ENCODE data around the gene RANBP3.

Gene RANBP3

GRCh38 chr19:5994405-5995165 lies 16.6 kb upstream of the RANBP3 start:
- WGBS, 2 experiments (ENCODE audit: insufficient coverage in 2 of 2) = 92 to 96% methylated on average over 24 to 26 of the region's 29 CpGs
- H3K4me3 ChIP-seq (ENCODE audit: extremely low read depth, insufficient read depth, low read length, poor library complexity, severe bottlenecking) = no peak overlapping the region
- no peaks in the 10 kb centered on the region for H3K9me3 ChIP-seq (ENCODE audit: control insufficient read depth, low read length)
- peaks cover 3% of the 10 kb centered on the region for H3K4me1 ChIP-seq (ENCODE audit: control insufficient read depth, insufficient read depth, low read length, poor library complexity, severe bottlenecking)
- no peak overlapping the region for H3K27ac ChIP-seq (ENCODE audit: low read depth, low read length, severe bottlenecking)
- no peaks in the 10 kb centered on the region for H3K36me3 ChIP-seq (ENCODE audit: control insufficient read depth, insufficient read depth, low read length)

GRCh38 chr19:5993648-5994358 lies 15.9 kb upstream of the RANBP3 start:
- no peak overlapping the region for H3K4me3 ChIP-seq (ENCODE audit: extremely low read depth, insufficient read depth, low read length, poor library complexity, severe bottlenecking)
- no peaks in the 10 kb centered on the region for H3K9me3 ChIP-seq (ENCODE audit: control insufficient read depth, low read length)
- no peak overlapping the region for H3K27ac ChIP-seq (ENCODE audit: low read depth, low read length, severe bottlenecking)
- H3K4me1 ChIP-seq (ENCODE audit: control insufficient read depth, insufficient read depth, low read length, poor library complexity, severe bottlenecking) = peaks cover 8% of the 10 kb centered on the region
- no peaks in the 10 kb centered on the region for H3K36me3 ChIP-seq (ENCODE audit: control insufficient read depth, insufficient read depth, low read length)
- 89 to 90% methylated on average over 26 to 29 of the region's 30 CpGs for WGBS, 2 experiments (ENCODE audit: insufficient coverage in 2 of 2)

- 90 to 97% methylated on average over 10 to 13 of the region's 13 CpGs for WGBS, 2 experiments (ENCODE audit: insufficient coverage in 2 of 2)
- no peak overlapping the region for H3K4me3 ChIP-seq (ENCODE audit: extremely low read depth, insufficient read depth, low read length, poor library complexity, severe bottlenecking)
- H3K4me1 ChIP-seq (ENCODE audit: control insufficient read depth, insufficient read depth, low read length, poor library complexity, severe bottlenecking) = peaks cover 8% of the 10 kb centered on the region
- H3K9me3 ChIP-seq (ENCODE audit: control insufficient read depth, low read length) = no peaks in the 10 kb centered on the region
- H3K36me3 ChIP-seq (ENCODE audit: control insufficient read depth, insufficient read depth, low read length) = no peaks in the 10 kb centered on the region
- no peak overlapping the region for H3K27ac ChIP-seq (ENCODE audit: low read depth, low read length, severe bottlenecking)
Measured at GRCh38 chr19:5993201-5993600, 15.3 kb upstream of the RANBP3 start.

- peaks cover 8% of the 10 kb centered on the region for H3K4me1 ChIP-seq (ENCODE audit: control insufficient read depth, insufficient read depth, low read length, poor library complexity, severe bottlenecking)
- WGBS, 2 experiments (ENCODE audit: insufficient coverage in 2 of 2) = 94 to 99% methylated on average over 9 to 10 of the region's 11 CpGs
- no peak overlapping the region for H3K4me3 ChIP-seq (ENCODE audit: extremely low read depth, insufficient read depth, low read length, poor library complexity, severe bottlenecking)
- H3K36me3 ChIP-seq (ENCODE audit: control insufficient read depth, insufficient read depth, low read length) = no peaks in the 10 kb centered on the region
- H3K9me3 ChIP-seq (ENCODE audit: control insufficient read depth, low read length) = no peaks in the 10 kb centered on the region
- no peak overlapping the region for H3K27ac ChIP-seq (ENCODE audit: low read depth, low read length, severe bottlenecking)
Measured at GRCh38 chr19:5992756-5993155, 14.8 kb upstream of the RANBP3 start.

- 77 to 87% methylated on average over 1 to 7 of the region's 8 CpGs for WGBS, 2 experiments (ENCODE audit: insufficient coverage in 2 of 2)
Measured at GRCh38 chr19:5991244-5991838, 13.4 kb upstream of the RANBP3 start.

GRCh38 chr19:5990289-5990797 lies 12.4 kb upstream of the RANBP3 start:
- Histone ChIP-seq H3K4me1 (ENCODE audit: control insufficient read depth, insufficient read depth, low read length, poor library complexity, severe bottlenecking) (peaks cover 14% of the 10 kb centered on the region), H3K36me3 (ENCODE audit: control insufficient read depth, insufficient read depth, low read length) (no peaks in the 10 kb centered on the region), H3K4me3 (ENCODE audit: extremely low read depth, insufficient read depth, low read length, poor library complexity, severe bottlenecking) (no peak overlapping the region), H3K9me3 (ENCODE audit: control insufficient read depth, low read length) (no peaks in the 10 kb centered on the region), H3K27ac (ENCODE audit: low read depth, low read length, severe bottlenecking) (no peak overlapping the region)
- WGBS, 2 experiments (ENCODE audit: insufficient coverage in 2 of 2) = 83 to 89% methylated on average over 8 to 15 of the region's 17 CpGs

More at GRCh38 chr19:5991244-5991838, 13.4 kb upstream of the RANBP3 start:
- Histone ChIP-seq H3K36me3 (ENCODE audit: control insufficient read depth, insufficient read depth, low read length) (no peaks in the 10 kb centered on the region), H3K4me3 (ENCODE audit: extremely low read depth, insufficient read depth, low read length, poor library complexity, severe bottlenecking) (no peak overlapping the region), H3K9me3 (ENCODE audit: control insufficient read depth, low read length) (no peaks in the 10 kb centered on the region), H3K27ac (ENCODE audit: low read depth, low read length, severe bottlenecking) (no peak overlapping the region), H3K4me1 (ENCODE audit: control insufficient read depth, insufficient read depth, low read length, poor library complexity, severe bottlenecking) (peaks cover 11% of the 10 kb centered on the region)

- H3K4me1 ChIP-seq (ENCODE audit: control insufficient read depth, insufficient read depth, low read length, poor library complexity, severe bottlenecking) = peaks cover 14% of the 10 kb centered on the region
- H3K9me3 ChIP-seq (ENCODE audit: control insufficient read depth, low read length) = no peaks in the 10 kb centered on the region
- H3K4me3 ChIP-seq (ENCODE audit: extremely low read depth, insufficient read depth, low read length, poor library complexity, severe bottlenecking) = no peak overlapping the region
- no peak overlapping the region for H3K27ac ChIP-seq (ENCODE audit: low read depth, low read length, severe bottlenecking)
- 78 to 86% methylated on average over 7 of the region's 8 CpGs for WGBS, 2 experiments (ENCODE audit: insufficient coverage in 2 of 2)
- no peaks in the 10 kb centered on the region for H3K36me3 ChIP-seq (ENCODE audit: control insufficient read depth, insufficient read depth, low read length)
Measured at GRCh38 chr19:5989388-5990074, 11.6 kb upstream of the RANBP3 start.

- Histone ChIP-seq H3K4me3 (ENCODE audit: extremely low read depth, insufficient read depth, low read length, poor library complexity, severe bottlenecking) (no peak overlapping the region), H3K27ac (ENCODE audit: low read depth, low read length, severe bottlenecking) (no peak overlapping the region), H3K36me3 (ENCODE audit: control insufficient read depth, insufficient read depth, low read length) (no peaks in the 10 kb centered on the region), H3K9me3 (ENCODE audit: control insufficient read depth, low read length) (no peaks in the 10 kb centered on the region), H3K4me1 (ENCODE audit: control insufficient read depth, insufficient read depth, low read length, poor library complexity, severe bottlenecking) (peaks cover 14% of the 10 kb centered on the region)
- WGBS, 2 experiments (ENCODE audit: insufficient coverage in 2 of 2) = 87 to 90% methylated on average over 2 to 6 of the region's 8 CpGs
Measured at GRCh38 chr19:5988517-5989387, 10.8 kb upstream of the RANBP3 start.

- no peak overlapping the region for H3K4me3 ChIP-seq (ENCODE audit: extremely low read depth, insufficient read depth, low read length, poor library complexity, severe bottlenecking)
- no peaks in the 10 kb centered on the region for H3K36me3 ChIP-seq (ENCODE audit: control insufficient read depth, insufficient read depth, low read length)
- peaks cover 14% of the 10 kb centered on the region for H3K4me1 ChIP-seq (ENCODE audit: control insufficient read depth, insufficient read depth, low read length, poor library complexity, severe bottlenecking)
- WGBS, 2 experiments (ENCODE audit: insufficient coverage in 2 of 2) = 51 to 56% methylated on average over 13 to 15 of the region's 17 CpGs
- no peak overlapping the region for H3K27ac ChIP-seq (ENCODE audit: low read depth, low read length, severe bottlenecking)
- no peaks in the 10 kb centered on the region for H3K9me3 ChIP-seq (ENCODE audit: control insufficient read depth, low read length)
Measured at GRCh38 chr19:5987077-5987818, 9.3 kb upstream of the RANBP3 start.
